ENCODE measurements around the gene COL25A1. TPM values are rescaled to one million over a fixed set of nuclear protein-coding genes. Genes with fewer than 3 reads are reported as not detected.

COL25A1 gene
- polyA plus RNA-seq, 1 experiment = not detected

DNA sequence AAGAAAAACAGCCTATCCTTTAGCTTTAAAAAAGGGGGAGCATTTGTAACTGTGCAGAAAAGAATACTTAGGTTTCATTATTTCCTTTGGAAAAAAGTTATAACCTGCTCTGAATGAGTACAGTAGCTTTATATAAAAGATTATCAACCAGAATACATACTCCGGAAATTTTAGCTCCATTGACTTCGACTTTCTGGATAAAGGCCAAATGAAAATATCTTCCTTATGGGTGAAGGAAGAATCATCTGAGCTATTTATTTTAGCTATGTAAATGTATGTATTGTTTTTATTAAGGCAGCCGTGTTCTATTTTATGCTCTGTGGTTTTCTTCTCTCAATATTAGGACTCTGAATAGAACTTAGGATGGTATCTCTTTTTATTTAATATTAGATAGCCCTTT is 470.6 kb downstream of the COL25A1 start:
- no peaks in the 10 kb centered on the region for H3K36me3 ChIP-seq (ENCODE audit: control insufficient read depth, insufficient read depth, low read length)
- TF ChIP-seq, protein P1, sequence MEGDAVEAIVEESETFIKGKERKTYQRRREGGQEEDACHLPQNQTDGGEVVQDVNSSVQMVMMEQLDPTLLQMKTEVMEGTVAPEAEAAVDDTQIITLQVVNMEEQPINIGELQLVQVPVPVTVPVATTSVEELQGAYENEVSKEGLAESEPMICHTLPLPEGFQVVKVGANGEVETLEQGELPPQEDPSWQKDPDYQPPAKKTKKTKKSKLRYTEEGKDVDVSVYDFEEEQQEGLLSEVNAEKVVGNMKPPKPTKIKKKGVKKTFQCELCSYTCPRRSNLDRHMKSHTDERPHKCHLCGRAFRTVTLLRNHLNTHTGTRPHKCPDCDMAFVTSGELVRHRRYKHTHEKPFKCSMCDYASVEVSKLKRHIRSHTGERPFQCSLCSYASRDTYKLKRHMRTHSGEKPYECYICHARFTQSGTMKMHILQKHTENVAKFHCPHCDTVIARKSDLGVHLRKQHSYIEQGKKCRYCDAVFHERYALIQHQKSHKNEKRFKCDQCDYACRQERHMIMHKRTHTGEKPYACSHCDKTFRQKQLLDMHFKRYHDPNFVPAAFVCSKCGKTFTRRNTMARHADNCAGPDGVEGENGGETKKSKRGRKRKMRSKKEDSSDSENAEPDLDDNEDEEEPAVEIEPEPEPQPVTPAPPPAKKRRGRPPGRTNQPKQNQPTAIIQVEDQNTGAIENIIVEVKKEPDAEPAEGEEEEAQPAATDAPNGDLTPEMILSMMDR (IDR thresholded peaks at IDR 0.05; ENCODE audit: insufficient read depth, low read depth, low read length) = no peak
- ChIA-PET POLR2A (no interaction called here), CTCF (interaction anchor here (1.4 kb wide), 2 partner anchors 10 to 503 kb away, joined by 3 to 4 read pairs; no protein-coding TSS in a partner anchor)
- H3K27me3 ChIP-seq (ENCODE audit: control insufficient read depth, insufficient read depth, low read length) = no peaks in the 10 kb centered on the region
- no peak overlapping the region for H3K4me3 ChIP-seq (ENCODE audit: low read depth, low read length)
- no peak for DNase-seq (ENCODE audit: low read depth)

DNA sequence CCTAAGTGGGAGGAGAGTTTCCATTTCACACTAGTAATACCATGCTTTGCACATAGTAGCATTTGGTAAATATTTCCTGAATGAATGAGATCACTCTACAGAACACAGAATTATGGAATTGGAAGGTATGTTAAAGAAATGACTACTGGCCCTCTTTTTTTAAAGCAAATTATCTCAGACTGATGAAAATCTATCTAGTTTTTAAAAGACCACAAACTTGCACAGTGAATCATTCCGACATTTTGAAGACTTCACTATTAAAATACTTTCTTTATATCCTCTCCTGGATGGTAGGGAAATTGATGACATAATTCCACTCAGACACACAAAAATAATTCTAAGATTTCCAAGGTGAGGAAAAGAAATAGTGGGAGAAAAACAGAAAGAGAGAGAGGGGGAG is 471.2 kb downstream of the COL25A1 start:
- H3K36me3 ChIP-seq (ENCODE audit: control insufficient read depth, insufficient read depth, low read length) = no peaks in the 10 kb centered on the region
- ChIA-PET POLR2A (no interaction called here), CTCF (interaction anchor here (1.4 kb wide), 1 partner anchor 10 kb away, joined by 4 read pairs; no protein-coding TSS in a partner anchor)
- DNase-seq (ENCODE audit: low read depth) = no peak
- TF ChIP-seq, protein P1 (IDR thresholded peaks at IDR 0.05; ENCODE audit: insufficient read depth, low read depth, low read length) = no peak
- no peak overlapping the region for H3K4me3 ChIP-seq (ENCODE audit: low read depth, low read length)
- H3K27me3 ChIP-seq (ENCODE audit: control insufficient read depth, insufficient read depth, low read length) = no peaks in the 10 kb centered on the region

DNA sequence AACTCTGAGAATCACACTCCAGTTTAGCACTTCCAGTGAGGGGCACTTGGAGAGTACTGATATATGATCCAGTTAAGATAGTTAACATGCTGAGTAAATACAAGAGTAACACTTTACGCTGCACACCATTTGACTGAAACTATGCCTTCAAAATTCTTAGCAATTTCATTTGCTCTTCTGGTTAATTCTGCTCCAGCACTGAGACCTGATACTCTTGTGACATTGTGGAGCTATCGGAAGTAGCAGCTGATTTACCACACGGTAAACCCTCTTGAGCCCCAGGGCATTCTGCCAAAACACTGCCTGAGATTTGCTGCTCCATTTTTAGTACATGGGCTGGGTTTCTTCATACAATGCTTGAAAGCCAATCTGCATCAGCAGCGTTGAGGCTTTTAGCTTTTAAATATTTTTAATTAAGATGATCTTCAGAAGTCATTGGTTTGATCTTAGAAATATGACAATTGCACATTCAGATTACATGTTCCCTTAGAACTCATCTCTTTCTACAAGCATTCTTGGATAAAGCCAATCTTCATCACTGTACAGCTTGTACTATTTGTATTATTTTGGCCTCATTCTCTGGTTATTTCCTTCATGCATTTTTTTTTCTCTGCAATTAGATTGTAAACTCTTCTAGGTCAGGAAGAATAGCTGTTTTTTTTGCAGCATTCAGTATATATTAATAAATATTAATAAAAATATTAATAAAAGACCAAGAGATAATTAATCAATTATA is 471.8 kb downstream of the COL25A1 start:
- TF ChIP-seq, protein P1 (IDR thresholded peaks at IDR 0.05; ENCODE audit: insufficient read depth, low read depth, low read length) = no peak
- H3K27me3 ChIP-seq (ENCODE audit: control insufficient read depth, insufficient read depth, low read length) = no peaks in the 10 kb centered on the region
- H3K36me3 ChIP-seq (ENCODE audit: control insufficient read depth, insufficient read depth, low read length) = no peaks in the 10 kb centered on the region
- ChIA-PET CTCF (no interaction called here), POLR2A (no interaction called here)
- H3K4me3 ChIP-seq (ENCODE audit: low read depth, low read length) = no peak overlapping the region
- DNase-seq (ENCODE audit: low read depth) = no peak

DNA sequence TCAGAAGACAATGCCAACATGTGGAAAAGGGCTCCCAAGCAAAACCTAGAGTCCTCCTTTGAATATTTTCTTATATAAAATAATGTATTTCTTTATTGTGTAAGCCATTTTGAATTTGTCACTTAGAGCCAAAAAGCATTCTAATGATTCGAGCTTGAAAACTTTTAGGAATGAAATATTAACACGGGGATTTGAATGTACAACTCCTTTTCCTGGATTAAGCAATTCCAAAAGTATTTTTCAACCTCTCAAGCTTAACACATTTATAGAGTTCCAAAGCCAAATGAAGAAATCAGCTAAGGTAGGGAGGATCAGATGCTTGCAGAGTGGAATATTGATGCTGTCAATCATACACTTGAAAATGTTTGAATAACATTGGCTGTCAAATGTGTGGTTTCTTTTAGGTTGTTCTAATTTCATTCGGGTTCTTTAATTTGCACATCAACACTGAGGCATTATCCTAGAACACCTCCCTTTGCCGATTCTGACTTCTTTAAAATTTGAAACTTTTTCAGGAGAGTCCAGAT is 472.4 kb downstream of the COL25A1 start:
- H3K4me3 ChIP-seq (ENCODE audit: low read depth, low read length) = no peak overlapping the region
- ChIA-PET POLR2A (no interaction called here), CTCF (no interaction called here)
- no peaks in the 10 kb centered on the region for H3K36me3 ChIP-seq (ENCODE audit: control insufficient read depth, insufficient read depth, low read length)
- H3K27me3 ChIP-seq (ENCODE audit: control insufficient read depth, insufficient read depth, low read length) = no peaks in the 10 kb centered on the region
- TF ChIP-seq, protein P1 (IDR thresholded peaks at IDR 0.05; ENCODE audit: insufficient read depth, low read depth, low read length) = no peak
- no peak for DNase-seq (ENCODE audit: low read depth)

DNA sequence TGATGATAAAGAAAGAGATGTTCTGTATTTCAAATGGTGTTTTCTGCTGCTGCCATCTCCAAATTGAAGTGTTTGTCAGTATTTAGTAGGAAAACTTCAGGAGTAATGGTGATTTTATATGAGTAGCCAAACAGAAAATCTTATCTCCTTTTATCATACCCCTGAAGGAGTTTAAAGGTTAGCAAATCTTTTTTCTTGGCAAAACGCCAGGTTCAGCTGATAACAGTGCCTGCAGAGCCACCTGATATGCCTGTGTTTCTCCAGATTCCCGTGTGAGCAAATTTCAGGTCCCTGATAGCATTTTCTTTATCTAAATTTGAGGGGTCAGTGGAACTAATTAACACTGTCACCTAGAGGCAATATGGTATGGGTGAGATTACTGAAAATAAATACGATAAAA is 473.8 kb downstream of the COL25A1 start:
- POLR2A ChIA-PET = no interaction called here
- CTCF ChIA-PET = interaction anchor here (0.6 kb wide), 1 partner anchor 596 kb away, joined by 4 read pairs; no protein-coding TSS in a partner anchor

More for the DNA sequence above, 473.8 kb downstream of the COL25A1 start:
- no peak overlapping the region for H3K4me3 ChIP-seq (ENCODE audit: low read depth, low read length)
- TF ChIP-seq, protein P1 (IDR thresholded peaks at IDR 0.05; ENCODE audit: insufficient read depth, low read depth, low read length) = no peak
- H3K36me3 ChIP-seq (ENCODE audit: control insufficient read depth, insufficient read depth, low read length) = no peaks in the 10 kb centered on the region
- DNase-seq (ENCODE audit: low read depth) = no peak
- no peaks in the 10 kb centered on the region for H3K27me3 ChIP-seq (ENCODE audit: control insufficient read depth, insufficient read depth, low read length)

Measured in BJ (cell line).